Tibial artery (tissue), 4 donors: ENCODE measurements around the gene HTR3B.
"Not testable (repeated sequence)": the region's sequence is repeated elsewhere in the genome, so short reads cannot be mapped to it uniquely, and the experiment has no call there.

ENCODE experiments used
- DNase-seq, 2 donors: peaks; one replicate each; pipeline ENCODE4 v3.0.0-alpha.2; 2019
- H3K27ac ChIP-seq, 2 donors: fragments of 200-600 bp; sonication (generic) in 1 of 2; 1 replicate in 1 of 2; 2 replicates in 1 of 2; pipeline ENCODE4 v1.5.1; 2018 to 2019; ENCODE audit warnings: mild to moderate bottlenecking in 1 of 2
- H3K27me3 ChIP-seq, 2 donors: fragments of 200-600 bp; sonication (generic) in 1 of 2; one replicate each; pipeline versions ENCODE4 v1.5.1 to v1.6.0; 2016 to 2019
- H3K36me3 ChIP-seq, 3 donors: fragments of 200-600 bp; sonication (generic) in 2 of 3; one replicate each; pipeline ENCODE4 v1.5.1; 2016 to 2019; ENCODE audit warnings: mild to moderate bottlenecking in 2 of 3
- H3K4me1 ChIP-seq, 4 donors: fragments of 200-600 bp; sonication (generic) in 2 of 4; 1 replicate in 3 of 4; 2 replicates in 1 of 4; pipeline ENCODE4 v1.5.1; 2016 to 2019
- H3K4me3 ChIP-seq, 2 donors: fragments of 200-600 bp; sonication (generic) in 1 of 2; 1 replicate in 1 of 2; 2 replicates in 1 of 2; pipeline ENCODE4 v1.5.1; 2018 to 2019; ENCODE audit warnings: mild to moderate bottlenecking in 2 of 2
- H3K9me3 ChIP-seq, 3 donors: fragments of 200-600 bp; sonication (generic) in 1 of 3; one replicate each; pipeline ENCODE4 v1.5.1; 2016 to 2019
- intact Hi-C: fragments of 100-400 bp; cut with DNase I; formaldehyde crosslinking; loops from one replicate; pipeline ENCODE4 v1.15.0; 2023; ENCODE audit warnings: low total_unique reads
- TF ChIP-seq, protein P1 (sequence below), 2 experiments: fragments of 200-600 bp in 1 of 2; fragments of 450-650 bp in 1 of 2; IDR thresholded peaks; one replicate each; pipeline ENCODE4 v1.5.1; 2017 to 2019; ENCODE audit warnings: antibody characterized with exemption in 2 of 2, mild to moderate bottlenecking in 1 of 2, moderate library complexity in 1 of 2

HTR3B gene

DNA sequence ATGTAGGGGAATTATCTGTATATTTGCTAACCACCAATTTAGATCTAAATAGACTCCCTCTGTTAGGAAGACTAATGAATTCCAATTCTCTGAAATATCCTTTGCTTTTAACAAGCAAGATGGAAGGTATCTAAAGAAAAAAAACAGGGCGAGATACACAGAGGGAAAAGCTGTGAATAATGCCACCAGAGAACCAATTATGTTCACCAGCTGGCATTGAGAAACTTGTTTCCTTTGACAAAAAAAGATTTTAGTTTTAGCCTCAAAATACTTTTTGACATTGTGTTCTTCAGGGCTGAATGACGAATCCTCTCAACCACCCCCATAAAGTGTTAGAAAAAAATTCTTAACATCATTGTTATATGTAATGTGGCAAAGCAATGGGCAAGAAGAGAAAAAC lies 19.0 kb downstream of the HTR3B start:
- Histone ChIP-seq H3K9me3 (no peaks in the 10 kb centered on the region), H3K27me3 (peaks cover 0 to 24% of the 10 kb centered on the region in 2 donors), H3K4me3 (no peak overlapping the region), H3K36me3 (no peaks in the 10 kb centered on the region), H3K27ac (no peak overlapping the region), H3K4me1 (no peaks in the 10 kb centered on the region)
- no peak for DNase-seq
- TF ChIP-seq, protein P1, sequence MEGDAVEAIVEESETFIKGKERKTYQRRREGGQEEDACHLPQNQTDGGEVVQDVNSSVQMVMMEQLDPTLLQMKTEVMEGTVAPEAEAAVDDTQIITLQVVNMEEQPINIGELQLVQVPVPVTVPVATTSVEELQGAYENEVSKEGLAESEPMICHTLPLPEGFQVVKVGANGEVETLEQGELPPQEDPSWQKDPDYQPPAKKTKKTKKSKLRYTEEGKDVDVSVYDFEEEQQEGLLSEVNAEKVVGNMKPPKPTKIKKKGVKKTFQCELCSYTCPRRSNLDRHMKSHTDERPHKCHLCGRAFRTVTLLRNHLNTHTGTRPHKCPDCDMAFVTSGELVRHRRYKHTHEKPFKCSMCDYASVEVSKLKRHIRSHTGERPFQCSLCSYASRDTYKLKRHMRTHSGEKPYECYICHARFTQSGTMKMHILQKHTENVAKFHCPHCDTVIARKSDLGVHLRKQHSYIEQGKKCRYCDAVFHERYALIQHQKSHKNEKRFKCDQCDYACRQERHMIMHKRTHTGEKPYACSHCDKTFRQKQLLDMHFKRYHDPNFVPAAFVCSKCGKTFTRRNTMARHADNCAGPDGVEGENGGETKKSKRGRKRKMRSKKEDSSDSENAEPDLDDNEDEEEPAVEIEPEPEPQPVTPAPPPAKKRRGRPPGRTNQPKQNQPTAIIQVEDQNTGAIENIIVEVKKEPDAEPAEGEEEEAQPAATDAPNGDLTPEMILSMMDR (IDR thresholded peaks at IDR 0.05) = no peak
- intact Hi-C loops = no loop called here

DNA sequence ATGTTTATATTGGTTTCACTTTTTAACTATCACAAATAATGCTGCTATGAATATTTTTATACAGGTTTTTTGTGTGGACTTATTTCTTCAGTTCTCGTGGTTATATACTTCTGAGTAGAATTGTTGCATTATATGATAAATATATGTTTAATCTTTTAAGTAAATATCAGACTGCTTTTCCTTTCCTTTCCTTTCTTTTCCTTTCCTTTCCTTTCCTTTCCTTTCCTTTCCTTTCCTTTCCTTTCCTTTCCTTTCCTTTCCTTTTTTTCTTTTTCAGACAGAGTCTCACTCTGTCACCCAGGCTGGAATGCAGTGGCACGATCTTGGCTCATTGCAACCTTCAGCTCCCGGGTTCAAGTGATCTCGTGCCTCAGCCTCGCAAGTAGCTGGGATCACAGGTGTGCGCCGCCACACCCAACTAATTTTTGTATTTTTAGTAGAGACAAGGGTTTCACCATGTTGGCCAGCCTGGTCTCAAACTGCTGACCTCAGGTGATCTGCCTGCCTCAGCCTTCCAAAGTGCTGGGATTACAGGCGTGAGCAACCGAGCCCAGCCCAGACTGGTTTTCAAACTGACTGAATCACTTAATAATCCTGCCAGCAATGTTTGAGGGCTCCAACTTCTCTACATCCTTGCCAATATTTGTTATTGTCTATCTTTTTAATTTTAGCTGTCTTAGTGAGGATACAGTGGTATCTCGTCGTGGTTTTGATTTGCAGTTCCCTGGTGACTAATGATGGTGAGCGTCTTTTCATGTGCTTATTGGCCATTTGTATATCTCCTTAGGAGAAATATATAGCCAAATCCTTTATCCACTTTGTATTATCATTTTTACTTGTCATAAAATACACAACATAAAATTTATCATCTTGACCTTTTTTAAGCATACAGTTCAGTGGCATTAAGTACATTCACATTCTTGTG lies 21.9 kb downstream of the HTR3B start:
- Histone ChIP-seq H3K9me3 (no peaks in the 10 kb centered on the region), H3K4me1 (no peaks in the 10 kb centered on the region), H3K4me3 (no peak overlapping the region), H3K36me3 (no peaks in the 10 kb centered on the region), H3K27me3 (peaks cover 0 to 7% of the 10 kb centered on the region in 2 donors), H3K27ac (no peak overlapping the region)
- intact Hi-C loops = no loop called here
- DNase-seq = no peak
- TF ChIP-seq, protein P1 (IDR thresholded peaks at IDR 0.05) = no peak

- intact Hi-C loops = no loop called here
- no peak overlapping the region for H3K27ac ChIP-seq
- H3K4me1 ChIP-seq = no peaks in the 10 kb centered on the region
- no peak overlapping the region for H3K4me3 ChIP-seq
- TF ChIP-seq, protein P1 (IDR thresholded peaks at IDR 0.05) = no peak
- H3K9me3 ChIP-seq = no peaks in the 10 kb centered on the region
- no peak for DNase-seq
- H3K36me3 ChIP-seq = no peaks in the 10 kb centered on the region
- peaks cover 0 to 2% of the 10 kb centered on the region in 2 donors for H3K27me3 ChIP-seq
Observed at GRCh38 chr11:113928311-113928710, 23.7 kb downstream of the HTR3B start.

GRCh38 chr11:113932788-113933187 lies 28.2 kb downstream of the HTR3B start:
- H3K27me3 ChIP-seq = peaks cover 0 to 2% of the 10 kb centered on the region in 2 donors
- no peak for DNase-seq
- no peaks in the 10 kb centered on the region for H3K9me3 ChIP-seq
- no peaks in the 10 kb centered on the region for H3K36me3 ChIP-seq
- TF ChIP-seq, protein P1 (IDR thresholded peaks at IDR 0.05) = no peak
- no peak overlapping the region for H3K4me3 ChIP-seq
- H3K27ac ChIP-seq = no peak overlapping the region
- H3K4me1 ChIP-seq = no peaks in the 10 kb centered on the region
- intact Hi-C loops = no loop called here

- DNase-seq, H3K4me3 ChIP-seq, intact Hi-C loops, H3K4me1 ChIP-seq, H3K36me3 ChIP-seq, H3K27me3 ChIP-seq, H3K27ac ChIP-seq, H3K9me3 ChIP-seq: not testable (repeated sequence)
Observed at GRCh38 chr11:113934193-113934592, 29.6 kb downstream of the HTR3B start.

GRCh38 chr11:113934761-113935160 lies 30.2 kb downstream of the HTR3B start:
- no peak for DNase-seq
- Histone ChIP-seq H3K4me1 (no peaks in the 10 kb centered on the region), H3K4me3 (no peak overlapping the region), H3K27ac (no peak overlapping the region), H3K36me3 (no peaks in the 10 kb centered on the region), H3K27me3 (peaks cover 0 to 2% of the 10 kb centered on the region in 2 donors), H3K9me3 (no peaks in the 10 kb centered on the region)
- TF ChIP-seq, protein P1 (IDR thresholded peaks at IDR 0.05) = no peak
- intact Hi-C loops = no loop called here
